Psoas muscle (tissue), 8 donors: ENCODE data around the gene MXI1. TPM values are rescaled to one million over a fixed set of nuclear protein-coding genes. Genes with fewer than 3 reads are reported as not detected.

ENCODE experiments used
- ATAC-seq, 4 donors: fragments of 200-7000 bp; cut with Tn5 transposase; one replicate each; pipeline ENCODE4 v1.9.1; 2020; ENCODE audit warnings: moderate library complexity in 3 of 4, mild to moderate bottlenecking in 2 of 4
- DNase-seq, 2 donors: peaks; one replicate each; pipeline ENCODE4 v3.0.0-alpha.2; 2020
- H3K27ac ChIP-seq: fragments of 200-600 bp; one replicate; pipeline ENCODE4 v1.8.0; 2022
- H3K27me3 ChIP-seq, 3 donors: fragments of 200-600 bp in 1 of 3; one replicate each; pipeline versions ENCODE4 v1.6.1 to v1.8.0; 2013 to 2022; ENCODE audit warnings: low read length in 2 of 3, mild to moderate bottlenecking in 2 of 3, moderate library complexity in 1 of 3; ENCODE audit not compliant: insufficient read depth in 3 of 3
- H3K36me3 ChIP-seq, 2 donors: fragments of 200-600 bp in 1 of 2; one replicate each; pipeline versions ENCODE4 v1.6.1 to v1.8.0; 2013 to 2022; ENCODE audit warnings: low read depth in 1 of 2, mild to moderate bottlenecking in 1 of 2, moderate library complexity in 1 of 2; ENCODE audit not compliant: insufficient read depth in 1 of 2
- H3K4me1 ChIP-seq: fragments of 200-600 bp; one replicate; pipeline ENCODE4 v1.8.0; 2022
- H3K4me3 ChIP-seq: fragments of 200-600 bp; one replicate; pipeline ENCODE4 v1.8.0; 2022; ENCODE audit warnings: mild to moderate bottlenecking
- H3K9me3 ChIP-seq: fragments of 200-600 bp; one replicate; pipeline ENCODE4 v1.8.0; 2022
- CTCF ChIP-seq: fragments of 200-600 bp; IDR thresholded peaks from one replicate; pipeline ENCODE4 v1.8.0; 2022; ENCODE audit warnings: antibody characterized with exemption
- WGBS, 3 donors: extraction: QIAGEN DNeasy Blood & Tissue Kit; methylation state at CpG; one replicate each; pipeline versions ENCODE4 v1.1.6 to v1.1.7; 2013; 5-methylcytosine and 5-hydroxymethylcytosine counted together
- intact Hi-C, 2 donors: fragments of 100-400 bp; cut with DNase I; formaldehyde crosslinking; loops; one replicate each; pipeline versions ENCODE4 v1.11.0 to v1.14.2; 2022
- polyA plus RNA-seq, 3 donors: library from polyadenylated mRNA; stranded (reverse); fragments of 200-250 nt; gene quantifications; one replicate each; pipeline ENCODE4 v1.2.3, GENCODE V29; 2013
- total RNA-seq, 4 donors: library from RNA; stranded (reverse); fragmentation: NEBNext Ultra II Directional in 2 of 4; extraction: Animal tissue kit (Norgen Biotek cat#: 25700) in 2 of 4; gene quantifications; one replicate each; pipeline versions ENCODE4 v1.2.1 to v1.2.4, GENCODE V29; 2021 to 2023
- donor health status: healthy with polysubstance abuse.
- donor health status: DM: no; HTN: no; CAD: no; lungs with moderate emphysema.
- donor health status: Bipolar disorder and iron deficiency.
- donor health status: healthy.
- donor health status: DM: yes; HTN: yes; CAD: no.
- donor health status: DM: no; HTN: no; CAD: no.
- donor health status: DM: no; HTN: no; CAD: no.
- donor health status: DM: yes; HTN: yes; CAD: no.

MXI1 gene
- total and polyA plus RNA-seq, 7 donors, result 5.5 to 50.3 (median 33.3) TPM

- no peak for ATAC-seq
- intact Hi-C loops, result loop anchor here in 1 of 2 donors (5.0 kb wide), 1 partner anchor 33 kb away; no protein-coding TSS in a partner anchor
- DNase-seq, result no peak
- no peak for TF ChIP-seq CTCF
- Histone ChIP-seq H3K4me1 (peaks cover 62% of the 10 kb centered on the region), H3K4me3 (no peak overlapping the region), H3K36me3 (no peaks in the 10 kb centered on the region), H3K27ac (no peak overlapping the region), H3K9me3 (no peaks in the 10 kb centered on the region), H3K27me3 (no peaks in the 10 kb centered on the region)
- WGBS, 3 donors, result 97 to 100% (median 99%) methylated on average over 4 of the region's 4 CpGs
These were observed 58.3 kb downstream of the MXI1 start for GRCh38 chr10:110265573-110266193.

- H3K27me3 ChIP-seq, result no peaks in the 10 kb centered on the region
- H3K36me3 ChIP-seq, result no peaks in the 10 kb centered on the region
- 71 to 76% (median 76%) methylated on average over 1 of the region's 1 CpG for WGBS, 3 donors
- no peaks in the 10 kb centered on the region for H3K9me3 ChIP-seq
- no peak overlapping the region for H3K27ac ChIP-seq
- DNase-seq (no peak), ATAC-seq (no peak)
- H3K4me1 ChIP-seq, result peaks cover 56% of the 10 kb centered on the region
- no peak overlapping the region for H3K4me3 ChIP-seq
- intact Hi-C loops, result loop anchor here in 1 of 2 donors (5.0 kb wide), 1 partner anchor 35 kb away; no protein-coding TSS in a partner anchor
- TF ChIP-seq CTCF, result no peak
These were observed 59.9 kb downstream of the MXI1 start for GRCh38 chr10:110267276-110267675.

GRCh38 chr10:110268442-110268841 lies 61.0 kb downstream of the MXI1 start:
- ATAC-seq (peak in 3 of 4 donors; percentile 22 to 34 (median 30)), DNase-seq (no peak)
- intact Hi-C loops, result loop anchor here in 1 of 2 donors (5.0 kb wide), 1 partner anchor 36 kb away; no protein-coding TSS in a partner anchor
- Histone ChIP-seq H3K27me3 (no peaks in the 10 kb centered on the region), H3K4me3 (peak overlapping the region; percentile 59), H3K27ac (peak overlapping the region; percentile 81), H3K4me1 (peaks cover 56% of the 10 kb centered on the region), H3K9me3 (no peaks in the 10 kb centered on the region), H3K36me3 (no peaks in the 10 kb centered on the region)
- TF ChIP-seq CTCF, result no peak

GRCh38 chr10:110268971-110269370 lies 61.6 kb downstream of the MXI1 start:
- intact Hi-C loops, result loop anchor here in 1 of 2 donors (5.0 kb wide), 1 partner anchor 37 kb away; no protein-coding TSS in a partner anchor
- ATAC-seq (peak in 1 of 4 donors; percentile 50), DNase-seq (no peak)
- H3K9me3 ChIP-seq, result no peaks in the 10 kb centered on the region
- no peaks in the 10 kb centered on the region for H3K27me3 ChIP-seq
- no peak for TF ChIP-seq CTCF
- H3K4me3 ChIP-seq, result peak overlapping the region; percentile 59
- peak overlapping the region; percentile 81 for H3K27ac ChIP-seq
- H3K4me1 ChIP-seq, result peaks cover 56% of the 10 kb centered on the region
- 18 to 38% (median 26%) methylated on average over 2 of the region's 2 CpGs for WGBS, 3 donors
- no peaks in the 10 kb centered on the region for H3K36me3 ChIP-seq
